Measurements from ENCODE around the gene SNX2.

The SNX2 gene

DNA sequence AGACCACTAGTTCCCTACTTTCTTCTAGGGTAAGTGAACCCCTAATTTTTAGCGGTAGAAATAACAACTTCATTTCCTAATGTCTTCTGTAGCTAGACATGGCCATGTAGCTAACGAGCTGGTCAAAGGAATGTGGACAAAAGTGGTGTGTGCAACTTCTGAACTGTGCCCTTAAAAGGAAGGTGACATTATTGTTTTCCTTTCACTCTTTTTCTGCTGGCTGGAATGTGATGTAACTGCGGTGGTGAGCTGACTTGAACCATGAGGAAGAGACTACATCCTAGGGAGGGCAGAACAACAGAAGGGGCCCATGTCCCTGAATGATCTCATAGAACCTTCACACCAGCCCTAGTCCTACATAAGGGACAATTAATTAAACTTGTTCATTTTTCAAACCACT is 1.3 kb upstream of the SNX2 start:
- no peak for DNase-seq (ENCODE audit: low read depth, low spot score)

DNA sequence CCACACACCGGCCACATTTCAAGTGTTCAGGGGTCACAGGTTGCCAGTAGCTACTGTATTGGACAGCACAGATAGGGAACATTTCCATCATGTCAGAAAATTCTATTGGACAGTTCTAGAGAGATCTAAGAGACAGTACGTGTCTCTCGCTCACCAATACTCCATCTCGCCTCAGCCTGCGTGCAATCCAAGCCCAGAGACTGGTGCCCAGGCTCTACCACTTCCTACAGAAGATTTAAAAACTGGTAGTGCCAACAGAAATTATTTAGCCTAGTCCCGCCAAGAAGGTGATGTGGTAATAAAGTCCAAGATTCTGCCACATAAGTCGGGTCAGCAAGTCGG is 390 bp upstream of the SNX2 start:
- no peak for DNase-seq (ENCODE audit: low read depth, low spot score)

DNA sequence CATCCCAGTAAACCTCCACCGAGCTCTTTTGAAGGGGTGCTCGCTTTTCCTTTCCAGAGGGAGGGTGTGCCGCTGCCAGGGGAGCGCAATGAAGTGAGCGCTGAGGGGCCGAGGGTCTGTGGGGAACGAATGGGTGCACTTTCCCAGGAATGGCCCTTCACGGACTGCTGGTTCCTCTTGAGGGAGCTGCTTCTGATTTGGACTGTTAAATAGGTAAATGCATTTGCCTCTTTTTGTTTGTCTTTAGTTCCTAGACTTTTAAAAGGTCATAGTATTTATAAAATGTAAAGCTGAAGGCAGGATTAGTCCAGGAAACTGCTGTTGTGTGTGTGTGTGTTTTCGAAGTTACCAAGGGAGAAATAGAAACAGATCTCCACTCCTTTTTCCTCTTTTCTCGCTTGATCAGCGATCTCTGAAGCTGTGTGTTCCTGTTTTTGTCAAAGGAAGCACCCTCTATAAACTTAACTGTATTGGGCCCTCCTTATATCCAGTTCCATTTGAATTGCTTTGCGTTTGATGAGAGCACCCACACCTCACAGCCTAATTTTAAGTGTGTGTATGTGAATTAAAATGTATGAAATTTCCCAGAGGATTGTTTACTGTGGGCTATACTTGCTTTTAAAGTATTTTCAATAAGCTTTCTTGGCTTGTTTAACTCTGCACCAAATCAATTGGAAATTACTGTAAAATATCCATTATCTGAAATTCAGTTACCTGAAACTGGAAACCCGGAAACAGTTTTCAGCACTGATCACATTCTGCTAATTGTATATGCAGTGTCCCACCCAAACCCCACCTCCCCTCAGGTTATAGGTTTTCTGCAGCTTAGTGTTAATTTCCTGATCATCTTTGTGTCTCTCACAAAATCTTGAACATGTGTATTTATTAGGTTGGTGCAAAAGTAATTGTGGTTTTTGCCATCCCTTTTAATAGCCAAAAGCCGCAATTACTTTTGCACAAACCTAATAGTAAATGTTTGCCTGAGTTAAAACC is 966 bp downstream of the SNX2 start:
- DNase-seq (ENCODE audit: low read depth, low spot score): no peak

DNA sequence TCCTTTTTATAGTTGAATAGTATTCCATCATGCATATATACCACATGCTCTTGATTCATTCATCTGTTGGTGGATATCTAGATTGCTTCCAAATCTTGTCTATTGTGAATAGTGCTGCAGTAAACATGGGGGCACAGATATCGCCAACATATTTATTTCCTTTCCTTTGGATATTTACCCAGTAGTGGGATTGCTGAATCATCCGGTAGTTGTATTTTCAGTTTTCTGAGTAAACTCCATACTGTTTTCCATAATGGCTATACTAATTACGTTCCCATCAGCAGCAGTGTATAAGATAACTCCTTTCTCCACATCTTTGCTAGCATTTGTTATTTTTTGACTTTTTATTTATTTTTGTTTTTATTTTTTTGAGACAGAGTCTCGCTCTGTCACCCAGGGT is 3.3 kb downstream of the SNX2 start:
- DNase-seq (ENCODE audit: low read depth, low spot score): no peak

DNA sequence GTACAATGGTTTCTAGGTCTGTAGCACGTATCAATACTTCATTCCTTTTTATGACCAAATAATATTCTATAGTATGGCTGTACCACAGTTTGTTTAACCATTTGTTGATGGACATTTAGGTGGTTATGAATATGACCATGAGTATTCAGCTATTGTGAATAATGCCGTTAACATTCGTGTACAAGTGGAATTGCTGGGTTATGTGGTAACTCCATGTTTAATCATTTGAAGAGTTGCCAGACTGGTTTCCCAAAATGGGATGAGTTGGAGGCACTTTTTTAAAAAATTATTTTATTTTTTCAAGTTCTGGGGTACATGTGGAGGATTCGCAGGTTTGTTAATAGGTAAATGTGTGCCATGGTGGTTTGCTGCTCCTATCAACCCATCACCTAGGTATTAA is 4.6 kb downstream of the SNX2 start:
- no peak for DNase-seq (ENCODE audit: low read depth, low spot score)

DNA sequence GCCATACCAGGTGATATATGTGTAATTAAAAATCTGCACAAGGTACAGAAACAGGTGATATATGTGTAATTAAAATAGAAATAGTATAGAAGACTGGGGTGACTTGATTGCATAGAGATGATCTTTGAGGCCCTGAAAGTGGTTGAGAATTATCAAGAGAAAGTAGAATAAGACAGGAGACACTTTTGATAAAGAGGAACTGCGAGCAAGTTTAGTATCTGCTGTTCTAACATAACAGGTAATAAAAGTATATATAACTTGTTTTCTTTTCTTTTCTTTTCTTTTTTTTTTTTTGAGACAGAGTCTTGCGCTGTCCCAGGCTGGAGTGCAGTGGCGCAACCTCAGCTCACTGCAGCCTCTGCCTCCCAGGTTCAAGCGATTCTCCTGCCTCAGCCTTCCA is 5.4 kb downstream of the SNX2 start:
- no peak for DNase-seq (ENCODE audit: low read depth, low spot score)

DNA sequence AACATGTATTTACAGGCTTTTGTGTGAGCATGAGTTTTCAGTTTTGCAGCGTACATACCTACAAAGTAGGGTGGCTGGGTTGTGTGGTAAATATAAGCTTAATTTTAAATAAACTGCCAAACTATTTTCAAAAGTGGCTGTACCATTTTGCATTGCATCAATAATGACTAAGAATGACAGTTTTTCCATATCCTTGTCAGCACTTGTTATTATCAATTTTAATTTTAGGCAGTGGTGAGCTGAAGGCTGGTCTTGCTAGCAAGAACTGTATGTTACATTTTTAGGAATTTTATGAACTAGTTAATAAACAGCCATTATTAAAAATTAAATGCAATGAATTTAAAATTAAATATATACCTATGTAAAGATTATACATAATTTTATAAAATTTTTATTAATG is 6.6 kb downstream of the SNX2 start:
- DNase-seq (ENCODE audit: low read depth, low spot score): no peak

DNA sequence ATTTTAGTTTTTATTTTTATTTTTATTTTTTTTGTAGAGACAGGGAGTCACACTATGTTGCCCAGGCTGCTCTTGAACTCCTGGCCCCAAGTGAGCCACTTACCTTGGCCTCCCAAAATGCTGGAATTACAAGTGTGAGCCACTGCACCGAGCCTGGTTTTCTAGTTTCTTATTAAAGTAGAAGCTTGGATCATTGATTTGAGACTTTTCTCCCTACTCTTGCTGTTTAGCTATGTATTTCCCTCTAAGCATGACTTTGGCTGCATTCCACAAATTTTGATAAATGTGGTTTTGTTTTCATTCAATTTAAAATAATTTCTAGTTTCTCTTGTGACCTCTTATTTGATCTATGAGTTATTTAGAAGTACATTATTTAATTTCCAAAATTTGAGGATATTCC is 10.4 kb downstream of the SNX2 start:
- DNase-seq (ENCODE audit: low read depth, low spot score): no peak

DNA sequence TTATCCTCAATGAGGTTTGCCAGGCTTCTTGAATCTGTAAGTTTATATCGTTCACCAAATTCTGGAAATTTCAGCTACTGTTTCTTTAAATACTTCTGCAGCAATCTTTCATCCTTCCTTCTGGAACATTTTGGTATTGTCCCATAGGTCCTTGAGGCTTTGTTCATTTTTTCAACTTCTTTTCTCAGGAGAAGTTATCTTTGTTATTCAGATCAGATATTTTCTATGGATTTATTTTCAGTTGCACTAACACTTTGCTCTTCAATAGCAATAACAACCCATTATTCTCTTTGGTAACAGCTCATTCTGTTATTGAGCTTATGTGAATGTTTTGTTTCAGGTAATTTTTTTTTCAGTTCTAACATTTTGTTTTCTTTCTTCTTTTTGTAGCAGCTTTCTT is 13.5 kb downstream of the SNX2 start:
- no peak for DNase-seq (ENCODE audit: low read depth, low spot score)

DNA sequence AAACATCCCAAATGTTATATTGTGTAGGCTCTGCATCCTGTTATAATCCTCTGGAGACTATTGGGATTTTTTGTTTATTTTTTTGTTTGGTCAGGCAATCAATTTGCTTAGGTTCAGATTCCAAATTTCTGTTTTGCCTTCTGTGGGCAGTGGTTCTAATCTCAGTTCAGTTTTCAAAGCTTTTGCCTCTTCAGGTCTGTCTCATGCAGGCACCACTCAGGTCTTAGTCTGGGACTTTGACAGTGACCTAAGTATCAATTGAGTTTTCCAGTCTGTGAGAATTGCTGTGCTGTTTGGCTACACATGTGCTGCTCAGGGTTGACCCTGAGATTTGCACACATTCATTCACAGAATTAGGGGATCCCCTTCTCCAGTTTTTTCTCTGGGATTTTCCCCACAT is 14.1 kb downstream of the SNX2 start:
- no peak for DNase-seq (ENCODE audit: low read depth, low spot score)

DNA sequence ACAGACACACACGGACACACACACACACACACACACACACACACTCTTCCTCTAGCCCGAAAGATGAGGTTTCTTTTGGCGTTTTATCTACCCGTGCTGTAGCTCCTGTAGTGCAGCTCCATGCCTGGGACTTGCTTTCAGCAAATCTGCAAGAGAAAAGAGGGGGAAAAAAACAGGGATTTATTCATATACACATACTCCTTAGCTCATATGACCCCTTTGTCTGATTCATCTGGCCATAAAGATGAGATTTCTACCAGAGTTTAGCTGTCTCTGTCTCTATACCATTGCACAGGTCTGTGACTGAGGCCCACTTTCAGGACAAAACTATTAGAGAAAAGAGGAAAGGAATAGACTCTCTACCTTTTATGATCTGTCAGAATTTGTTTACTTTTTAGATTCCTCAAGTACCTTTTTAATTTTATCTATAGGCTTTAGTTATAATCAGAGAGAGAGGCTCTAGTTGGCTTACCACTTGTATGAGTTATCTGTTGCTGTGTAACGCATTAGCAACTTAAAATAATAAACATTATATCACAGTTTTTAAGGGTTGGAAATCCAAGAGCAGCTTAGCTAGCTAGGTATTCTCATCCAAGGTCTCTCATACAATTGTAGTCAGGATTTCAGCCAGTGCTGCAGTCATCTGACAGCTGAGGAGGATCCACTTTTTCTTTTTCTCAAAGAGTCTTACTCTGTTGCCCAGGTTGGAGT is 14.7 kb downstream of the SNX2 start:
- no peak for DNase-seq (ENCODE audit: low read depth, low spot score)

DNA sequence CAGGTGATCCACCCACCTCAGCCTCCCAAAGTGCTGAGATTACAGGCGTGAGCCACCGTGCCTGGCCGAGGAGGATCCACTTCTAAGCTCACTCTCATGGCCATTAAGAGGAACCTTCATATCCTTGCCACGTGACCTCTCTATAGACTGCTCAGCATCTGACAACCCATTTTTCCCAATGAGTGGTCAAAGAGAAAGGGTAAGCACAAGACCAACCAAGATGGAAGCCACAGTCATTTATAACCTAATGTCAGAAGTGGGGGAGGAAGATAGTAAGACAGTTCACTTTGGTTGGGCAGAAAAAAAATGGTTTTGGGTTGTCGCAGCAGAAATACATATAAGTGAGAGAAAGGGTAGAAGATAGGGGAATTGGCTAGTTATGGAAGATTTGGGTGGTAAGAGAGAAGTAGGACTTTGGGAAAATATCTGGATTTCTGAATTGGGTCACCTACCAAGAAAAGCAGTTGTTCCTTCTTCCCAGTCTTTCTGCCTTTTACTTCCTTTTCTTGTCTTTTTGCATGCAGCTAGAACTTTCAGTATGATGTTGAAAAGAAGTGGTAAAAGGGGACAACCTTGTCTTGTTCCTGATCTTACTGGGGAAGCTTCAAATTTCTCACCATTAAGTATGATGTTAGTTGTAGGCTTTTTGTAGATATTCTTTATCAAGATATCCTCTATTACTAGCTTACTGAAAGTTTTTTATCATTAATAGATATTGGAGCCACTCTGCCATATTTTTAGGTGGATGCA is 15.6 kb downstream of the SNX2 start:
- no peak for DNase-seq (ENCODE audit: low read depth, low spot score)

DNA sequence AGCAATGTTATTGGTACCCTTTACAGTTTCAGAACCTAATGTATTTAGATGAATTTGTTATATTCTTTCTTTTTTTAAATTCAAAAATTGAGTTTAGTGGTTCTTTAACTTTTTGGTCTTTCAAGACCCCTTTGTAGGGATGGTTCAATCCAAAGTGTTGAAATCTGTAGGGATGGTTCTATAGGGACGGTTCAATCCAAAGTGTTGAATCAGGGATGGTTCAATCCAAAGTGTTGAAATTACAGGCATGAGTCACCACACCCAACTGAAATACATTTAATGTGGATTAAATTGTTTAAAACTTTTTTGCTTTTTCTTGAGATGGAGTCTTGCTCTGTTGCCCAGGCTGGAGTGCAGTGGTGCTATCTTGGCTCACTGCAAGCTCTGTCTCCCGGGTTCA is 30.6 kb downstream of the SNX2 start:
- DNase-seq (ENCODE audit: low read depth, low spot score): no peak

DNA sequence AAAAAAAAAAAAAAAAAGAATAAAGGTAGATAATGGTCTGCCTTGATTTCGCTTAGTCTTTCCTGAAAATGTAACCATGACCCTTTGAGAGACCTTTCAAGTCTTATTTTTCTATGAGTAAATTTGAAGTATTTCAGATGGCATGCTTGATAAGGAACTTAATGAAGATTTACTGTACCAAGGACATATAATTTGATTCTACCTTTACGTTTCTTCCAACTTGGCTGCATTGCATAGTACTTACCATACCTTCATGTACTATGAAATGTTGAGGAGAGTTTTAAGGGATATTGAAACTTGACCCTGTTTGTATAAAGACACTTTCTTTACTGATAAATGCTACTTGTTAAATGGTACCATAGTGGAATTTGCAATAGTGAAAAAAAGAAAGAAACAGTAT is 35.5 kb downstream of the SNX2 start:
- DNase-seq (ENCODE audit: low read depth, low spot score): no peak

DNA sequence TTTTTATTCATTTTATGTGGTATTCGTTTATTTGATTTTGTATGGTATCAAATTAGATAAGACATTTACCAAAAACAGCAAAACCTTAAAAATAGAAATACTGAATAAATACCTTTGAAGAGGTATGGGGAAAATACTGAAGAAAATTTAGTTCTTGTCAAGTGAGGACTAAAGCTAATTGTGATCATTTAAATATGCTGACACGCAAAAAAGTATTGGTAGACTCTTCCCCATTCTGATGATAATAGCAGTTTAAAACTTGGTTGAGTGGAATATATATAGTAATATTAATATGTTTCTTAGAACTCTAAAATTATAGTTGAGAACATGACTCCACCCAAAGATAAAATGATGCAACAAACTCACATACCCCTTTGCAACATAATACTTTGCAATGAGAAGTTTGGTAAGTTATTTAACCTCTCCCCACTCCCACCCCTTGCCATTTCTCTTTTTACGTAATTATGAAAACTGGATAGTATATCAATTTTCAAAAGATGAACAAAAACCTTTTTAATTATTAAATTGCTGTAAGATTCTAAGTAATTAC is 40.4 kb downstream of the SNX2 start:
- no peak for DNase-seq (ENCODE audit: low read depth, low spot score)

DNA sequence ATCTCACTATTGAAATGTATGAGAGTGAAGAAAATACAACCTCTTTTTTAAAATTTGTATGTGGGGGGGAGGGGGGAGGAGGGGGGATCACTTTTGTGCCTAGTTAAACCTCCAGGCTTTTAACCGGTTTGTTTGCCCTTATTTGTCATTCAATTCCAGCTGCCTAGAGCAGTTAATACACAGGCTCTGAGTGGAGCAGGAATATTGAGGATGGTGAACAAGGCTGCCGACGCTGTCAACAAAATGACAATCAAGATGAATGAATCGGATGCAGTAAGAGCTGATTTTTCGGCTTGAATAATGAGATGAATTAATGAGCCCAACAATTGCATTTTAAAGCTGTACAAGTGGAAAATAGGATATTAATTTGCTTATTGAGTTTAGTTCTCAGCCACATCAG is 41.9 kb downstream of the SNX2 start:
- DNase-seq (ENCODE audit: low read depth, low spot score): peak; percentile 20

DNA sequence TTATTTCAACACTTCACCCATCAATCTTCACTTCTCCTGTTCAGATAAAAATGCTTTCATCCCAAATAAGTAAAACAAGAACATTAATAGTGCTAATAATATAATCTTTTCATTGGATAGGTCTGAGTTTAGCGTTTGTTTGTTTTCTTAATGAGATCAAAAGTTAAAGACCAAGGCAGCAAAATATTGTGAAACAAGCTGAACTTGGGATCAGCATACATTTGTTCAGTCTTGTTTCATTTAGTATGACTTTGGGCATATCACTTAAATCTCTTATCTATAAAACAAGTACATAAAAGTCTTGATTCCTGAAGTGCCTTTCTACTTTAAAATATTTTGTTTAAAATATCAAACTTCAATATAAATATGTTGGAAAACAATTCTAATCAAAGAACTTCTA is 57.1 kb downstream of the SNX2 start:
- DNase-seq (ENCODE audit: low read depth, low spot score): no peak

DNA sequence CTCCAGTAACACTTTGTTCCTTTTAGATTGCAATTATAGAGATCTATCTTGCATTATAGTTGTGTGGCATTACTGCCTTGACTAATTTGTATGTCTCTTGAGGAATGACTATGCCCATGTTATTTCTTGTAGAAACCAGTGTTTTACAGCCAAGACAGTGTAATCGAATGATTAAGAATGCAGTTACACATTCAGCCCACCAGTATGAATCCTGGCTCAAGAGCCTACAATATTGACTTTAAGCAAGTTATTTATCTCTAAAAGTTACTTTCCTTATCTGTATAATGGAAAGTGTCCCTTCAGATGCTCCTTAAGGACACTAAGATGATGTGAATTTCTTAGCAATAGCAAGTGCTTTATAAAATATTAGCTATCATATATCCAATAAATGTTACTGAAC is 60.8 kb downstream of the SNX2 start:
- no peak for DNase-seq (ENCODE audit: low read depth, low spot score)

DNA sequence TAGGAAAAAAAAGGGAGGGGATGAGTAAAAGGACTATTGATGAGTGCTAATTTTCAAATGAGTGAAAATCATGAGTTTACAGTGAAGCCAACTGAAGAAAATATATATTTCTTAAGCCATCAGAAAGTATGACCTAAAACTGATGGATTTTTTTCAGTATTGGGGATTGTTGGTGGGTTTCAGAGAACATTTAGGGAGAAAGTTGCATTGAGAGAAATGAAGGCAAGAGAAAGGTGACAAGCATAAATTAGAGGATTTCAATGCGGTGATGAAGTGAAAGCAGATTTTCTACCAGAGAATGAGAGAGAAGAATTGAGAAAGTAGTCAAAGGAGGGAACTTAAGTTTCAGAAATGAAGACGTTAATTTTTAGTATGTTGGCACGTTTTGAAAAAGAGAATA is 62.1 kb downstream of the SNX2 start:
- DNase-seq (ENCODE audit: low read depth, low spot score): no peak

DNA sequence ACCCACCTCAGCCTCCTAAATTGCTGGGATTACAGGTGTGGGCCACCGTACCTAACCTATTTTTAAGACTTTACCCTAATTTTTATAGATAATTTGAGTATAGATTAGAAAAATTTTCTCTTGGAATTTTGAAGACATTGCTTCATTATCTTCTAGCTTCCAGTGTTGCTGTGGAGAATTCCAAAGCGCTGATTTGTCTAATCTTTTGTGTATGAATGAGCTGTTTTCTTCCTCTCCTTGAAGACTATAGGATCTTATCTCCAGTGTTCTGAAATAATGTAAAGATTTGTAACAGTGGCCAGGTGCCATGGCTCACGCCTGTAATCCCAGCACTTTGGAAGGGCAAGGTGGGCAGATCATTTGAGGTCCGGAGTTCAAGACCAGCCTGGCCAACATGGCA is 64.9 kb downstream of the SNX2 start:
- no peak for DNase-seq (ENCODE audit: low read depth, low spot score)

DNA sequence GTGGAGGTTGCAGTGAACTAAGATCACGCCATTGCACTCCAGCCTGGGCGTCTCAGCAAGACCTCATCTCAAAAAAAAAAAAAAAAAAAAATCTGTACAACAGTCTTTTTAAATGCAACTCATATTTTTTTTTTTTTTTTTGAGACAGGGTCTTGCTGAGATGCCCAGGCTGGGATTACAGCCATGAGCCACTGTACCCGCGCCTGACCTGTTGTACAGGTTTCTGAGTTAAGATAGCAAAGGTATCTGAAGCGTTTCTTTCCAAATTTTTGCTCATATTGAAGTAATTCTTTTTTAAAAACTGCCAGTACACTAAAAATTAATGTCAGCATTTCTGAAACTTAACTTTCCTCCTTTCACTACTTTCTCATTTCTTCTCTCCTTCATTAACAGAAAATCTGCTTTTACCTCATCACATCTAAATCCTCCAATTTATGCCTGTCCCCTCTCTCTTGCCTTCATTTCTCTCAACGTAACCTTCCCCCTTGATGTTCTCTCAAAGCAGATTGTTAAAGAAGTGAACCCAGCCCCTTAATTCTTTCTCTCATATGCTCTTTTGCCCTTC is 67.2 kb downstream of the SNX2 start:
- DNase-seq (ENCODE audit: low read depth, low spot score): no peak
